ENCODE measurements around the gene RAP1GAP2.
"Not testable (repeated sequence)": the region's sequence is repeated elsewhere in the genome, so short reads cannot be mapped to it uniquely, and the experiment has no call there.

RAP1GAP2 gene

GRCh38 chr17:3037259-3037658 is 241.0 kb downstream of the RAP1GAP2 start:
- no peak for DNase-seq (ENCODE audit: low spot score)
- FAIRE-seq: no peak

GRCh38 chr17:3038941-3039340 is 242.7 kb downstream of the RAP1GAP2 start:
- DNase-seq (ENCODE audit: low spot score): peak; percentile 13
- FAIRE-seq: no peak

GRCh38 chr17:3039736-3040135 is 243.5 kb downstream of the RAP1GAP2 start:
- DNase-seq (ENCODE audit: low spot score) (no peak), FAIRE-seq (no peak)

- no peak for DNase-seq (ENCODE audit: low spot score)
- no peak for FAIRE-seq
Measured at GRCh38 chr17:3040882-3041281, 244.6 kb downstream of the RAP1GAP2 start.

GRCh38 chr17:3043737-3044365 is 247.6 kb downstream of the RAP1GAP2 start:
- FAIRE-seq: no peak

GRCh38 chr17:3046753-3047152 is 250.5 kb downstream of the RAP1GAP2 start:
- FAIRE-seq: no peak

More at GRCh38 chr17:3043737-3044365, 247.6 kb downstream of the RAP1GAP2 start:
- no peak for DNase-seq (ENCODE audit: low spot score)

GRCh38 chr17:3048727-3049471 is 252.7 kb downstream of the RAP1GAP2 start:
- FAIRE-seq (peak; percentile 60), DNase-seq (ENCODE audit: low spot score) (peak; percentile 71)

More at GRCh38 chr17:3046753-3047152, 250.5 kb downstream of the RAP1GAP2 start:
- DNase-seq (ENCODE audit: low spot score): no peak

GRCh38 chr17:3049705-3050295 is 253.6 kb downstream of the RAP1GAP2 start:
- DNase-seq (ENCODE audit: low spot score) (no peak), FAIRE-seq (no peak)

- not testable (repeated sequence) for DNase-seq (ENCODE audit: low spot score); FAIRE-seq
Measured at GRCh38 chr17:3054868-3055267, 258.6 kb downstream of the RAP1GAP2 start.

- not testable (repeated sequence) for FAIRE-seq; DNase-seq (ENCODE audit: low spot score)
Measured at GRCh38 chr17:3062824-3063377, 266.7 kb downstream of the RAP1GAP2 start.

GRCh38 chr17:3063507-3063906 is 267.3 kb downstream of the RAP1GAP2 start, which contains the start of gene OR1D5:
OR1D5 (minus strand) TSS chr17:3063607; CDS start chr17:3063607, 0 bp downstream.
- not testable (repeated sequence) for DNase-seq (ENCODE audit: low spot score); FAIRE-seq

GRCh38 chr17:3065192-3065591 is 269.0 kb downstream of the RAP1GAP2 start:
- not testable (repeated sequence) for FAIRE-seq; DNase-seq (ENCODE audit: low spot score)

- FAIRE-seq; DNase-seq (ENCODE audit: low spot score): not testable (repeated sequence)
Measured at GRCh38 chr17:3073850-3074249, 277.6 kb downstream of the RAP1GAP2 start.

All from RCC 7860 (cell line).